ENCODE measurements around the gene RAB12.

GRCh38 chr18:8586941-8587340, 22.3 kb upstream of the RAB12 start:
- no peak for TF ChIP-seq CTCF (IDR thresholded peaks at IDR 0.05)
- TF ChIP-seq EZH2 (IDR thresholded peaks at IDR 0.05) = no peak
- TF ChIP-seq EZH2phosphoT487 (IDR thresholded peaks at IDR 0.05) = no peak

Measured in neural progenitor cell (in vitro differentiated cells).